HG03460 (cell line): Measurements from ENCODE around the gene CANT1.
"Not testable (repeated sequence)": the region's sequence is repeated elsewhere in the genome, so short reads cannot be mapped to it uniquely, and the experiment has no call there.

Experiments used
- ATAC-seq: cut with Tn5 transposase; IDR thresholded peaks from one replicate; pipeline ENCODE4 v1.9.1; 2021; ENCODE audit not compliant: unreplicated experiment

Gene CANT1

GRCh38 chr17:78962984-78963348 lies 46.6 kb downstream of the CANT1 start:
- not testable (repeated sequence) for ATAC-seq

GRCh38 chr17:78962345-78962983 lies 47.1 kb downstream of the CANT1 start:
- ATAC-seq: no peak

- ATAC-seq: no peak
These were observed 48.0 kb downstream of the CANT1 start for GRCh38 chr17:78961571-78961970.

GRCh38 chr17:78960928-78961327 lies 48.6 kb downstream of the CANT1 start:
- no peak for ATAC-seq

GRCh38 chr17:78959803-78960202 lies 49.8 kb downstream of the CANT1 start:
- no peak for ATAC-seq

- ATAC-seq: no peak
These were observed 50.9 kb downstream of the CANT1 start for GRCh38 chr17:78958641-78959127.

GRCh38 chr17:78957128-78957527 lies 52.4 kb downstream of the CANT1 start:
- ATAC-seq: no peak

DNA sequence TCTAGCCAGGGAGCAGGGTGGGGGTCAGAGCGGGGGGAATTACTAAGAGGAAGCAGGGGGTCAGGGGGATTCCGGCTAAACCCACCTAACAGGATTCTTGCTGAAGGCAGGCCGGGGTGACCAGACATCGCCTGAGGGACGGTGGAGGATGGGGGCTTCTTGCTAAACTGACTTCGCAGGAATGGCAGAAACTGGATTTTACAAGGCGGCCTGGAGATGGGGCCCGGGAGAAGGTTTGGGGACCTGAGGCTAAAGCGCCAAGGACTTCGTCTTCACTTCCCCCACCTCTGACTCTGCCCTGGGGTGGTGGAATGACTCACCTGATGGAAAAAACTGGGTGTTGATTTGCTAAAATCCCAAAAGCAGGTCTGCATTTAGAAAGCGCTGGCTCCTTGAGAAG lies 53.3 kb downstream of the CANT1 start:
- ATAC-seq: no peak

GRCh38 chr17:78954684-78955083 lies 54.9 kb downstream of the CANT1 start:
- no peak for ATAC-seq

GRCh38 chr17:78953356-78954350 lies 55.9 kb downstream of the CANT1 start:
- ATAC-seq: no peak

DNA sequence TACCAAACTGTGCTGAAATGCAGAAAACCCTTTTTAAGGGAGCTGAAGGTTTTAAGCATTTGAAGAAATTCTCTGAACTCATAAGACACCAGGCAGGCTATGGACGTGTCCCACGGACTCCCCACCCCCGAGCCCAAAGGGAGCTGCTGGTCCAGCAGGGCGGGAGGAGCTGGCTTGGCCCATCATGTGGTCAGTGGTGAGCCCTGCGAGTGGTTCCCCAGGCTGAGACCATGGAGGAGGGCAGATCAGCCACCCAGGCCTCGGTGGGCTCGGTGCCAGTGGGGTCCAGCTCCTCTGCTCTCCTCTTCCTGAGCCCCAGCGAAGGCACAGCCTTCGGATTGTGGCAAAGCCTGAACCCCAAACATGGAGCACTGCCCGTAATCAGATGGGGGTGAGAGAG lies 56.9 kb downstream of the CANT1 start:
- ATAC-seq: no peak

DNA sequence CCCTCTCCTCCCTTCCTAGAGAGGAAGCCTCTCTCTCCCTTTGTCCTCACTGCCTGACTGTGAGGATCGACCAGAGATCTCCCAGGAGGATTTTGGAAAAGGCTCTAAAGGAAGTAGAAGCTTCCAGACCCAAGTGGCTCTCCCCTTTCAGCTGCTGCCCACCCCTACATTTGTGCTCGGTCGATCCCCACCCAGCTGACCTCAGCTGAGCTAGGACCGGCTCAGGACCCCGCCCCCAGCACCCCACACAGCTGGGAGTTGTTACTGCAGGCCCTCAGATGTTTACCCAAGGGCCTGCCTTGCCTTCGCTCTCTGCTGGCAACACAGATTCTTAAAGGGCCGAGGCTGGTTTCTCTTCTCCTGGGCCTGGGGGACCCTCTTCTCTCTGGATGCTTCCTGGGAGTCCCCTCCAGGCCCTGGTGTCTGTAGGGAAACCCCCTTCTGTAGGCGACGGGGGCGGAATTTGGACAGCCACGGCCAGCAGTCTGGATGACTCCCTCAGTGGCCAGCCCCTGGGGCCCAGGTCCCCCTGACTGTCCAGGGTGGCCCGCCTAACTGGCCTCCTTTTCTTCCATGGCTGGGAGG lies 57.5 kb downstream of the CANT1 start:
- no peak for ATAC-seq

- ATAC-seq: no peak
These were observed 58.7 kb downstream of the CANT1 start for GRCh38 chr17:78950870-78951269.

DNA sequence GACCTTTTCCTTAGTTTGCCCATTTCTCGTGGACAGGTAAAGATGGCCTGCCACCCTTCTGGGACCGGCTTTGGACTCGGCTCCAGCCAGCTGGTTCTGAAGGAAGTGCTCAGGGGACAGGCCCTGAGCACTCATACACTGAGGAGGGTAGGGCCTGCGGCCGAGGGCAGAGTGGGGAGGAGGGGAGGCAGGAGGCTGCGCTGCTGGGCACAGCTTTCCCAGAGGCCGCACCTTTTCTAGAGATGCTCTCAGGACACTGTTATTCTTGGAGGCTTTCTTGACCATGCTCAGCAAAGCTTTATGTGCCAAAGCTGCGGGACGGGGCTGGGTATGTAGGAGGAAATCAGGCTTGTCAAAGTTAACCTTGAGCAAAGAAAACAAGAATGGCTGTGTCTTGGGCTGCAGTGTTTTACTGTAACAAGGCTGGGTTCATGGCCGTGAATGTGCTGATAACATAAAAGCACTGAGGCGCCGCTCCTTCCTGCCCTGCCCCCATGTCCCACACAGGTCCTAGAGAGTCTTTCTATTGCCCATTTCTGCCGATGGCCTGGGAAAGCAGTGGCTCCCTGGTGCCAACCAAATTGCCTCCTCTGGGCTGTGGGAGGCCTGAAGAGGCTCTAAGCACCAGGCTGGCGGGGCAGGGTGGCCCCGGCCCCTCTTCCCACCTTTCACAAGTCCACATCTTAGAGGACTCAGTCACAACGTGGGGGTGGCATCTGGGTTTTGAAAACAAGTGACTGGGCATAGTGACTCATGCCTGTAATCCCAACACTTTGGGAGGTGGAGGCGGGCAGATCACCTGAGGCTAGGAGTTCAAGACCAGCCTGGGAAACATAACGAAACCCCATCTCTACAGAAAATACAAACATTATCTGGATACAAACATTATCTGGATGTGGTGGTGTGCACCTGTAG lies 62.1 kb downstream of the CANT1 start:
- ATAC-seq: no peak

DNA sequence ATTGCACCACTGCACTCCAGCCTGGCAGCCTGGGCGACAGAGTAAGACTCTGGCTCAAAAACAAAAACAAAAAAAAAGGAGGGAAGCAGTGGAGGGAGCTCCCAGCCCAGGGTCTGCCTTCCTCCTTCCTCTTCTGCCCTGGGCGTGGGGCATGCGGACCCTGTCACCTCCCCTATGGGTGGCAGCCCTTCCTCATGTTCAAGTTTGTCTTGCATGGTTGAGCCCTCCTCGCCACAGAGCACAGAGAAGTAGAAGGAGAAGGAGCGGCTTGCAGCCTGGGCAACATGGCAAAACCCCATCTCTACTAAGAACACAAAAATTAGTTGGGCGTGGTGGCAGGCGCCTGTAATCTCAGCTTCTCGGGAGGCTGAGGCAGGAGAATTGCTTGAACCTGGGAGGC lies 62.9 kb downstream of the CANT1 start:
- ATAC-seq: no peak

GRCh38 chr17:78946131-78946530 lies 63.4 kb downstream of the CANT1 start:
- no peak for ATAC-seq

DNA sequence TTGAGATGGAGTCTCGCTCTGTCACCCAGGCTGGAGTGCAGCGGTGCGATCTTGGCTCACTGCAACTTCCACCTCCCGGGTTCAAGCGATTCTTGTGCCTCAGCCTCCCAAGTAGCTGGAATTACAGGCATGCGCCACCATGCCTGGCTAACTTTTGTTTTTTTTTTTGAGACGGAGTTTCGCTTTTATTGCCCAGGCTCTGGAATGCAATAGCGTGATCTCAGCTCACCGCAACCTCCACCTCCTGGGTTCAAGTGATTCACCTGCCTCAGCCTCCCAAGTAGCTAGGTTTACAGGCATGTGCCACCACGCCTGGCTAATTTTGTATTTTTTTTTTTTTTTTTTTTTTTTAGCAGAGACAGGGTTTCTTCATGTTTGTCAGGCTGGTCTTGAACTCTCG lies 64.1 kb downstream of the CANT1 start:
- not testable (repeated sequence) for ATAC-seq

DNA sequence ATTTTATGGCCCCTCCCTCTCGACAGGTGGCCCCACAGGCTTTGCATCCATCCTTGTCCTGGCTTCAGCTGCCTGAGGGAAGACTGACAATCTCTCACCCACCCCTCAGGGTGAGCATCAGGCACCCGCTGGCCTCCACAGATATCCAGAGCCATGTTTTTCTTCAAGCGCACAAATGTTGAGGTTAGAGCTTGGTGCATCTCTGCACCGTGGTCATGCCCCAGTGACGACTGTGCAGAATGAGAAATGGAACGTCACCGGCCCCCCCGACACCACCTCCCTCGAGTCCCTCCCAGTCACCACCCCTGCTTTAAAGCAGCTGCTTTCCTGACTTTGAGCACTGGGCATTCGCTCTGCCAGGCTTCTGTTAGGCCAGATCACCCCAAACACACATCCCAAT lies 64.6 kb downstream of the CANT1 start:
- no peak for ATAC-seq

DNA sequence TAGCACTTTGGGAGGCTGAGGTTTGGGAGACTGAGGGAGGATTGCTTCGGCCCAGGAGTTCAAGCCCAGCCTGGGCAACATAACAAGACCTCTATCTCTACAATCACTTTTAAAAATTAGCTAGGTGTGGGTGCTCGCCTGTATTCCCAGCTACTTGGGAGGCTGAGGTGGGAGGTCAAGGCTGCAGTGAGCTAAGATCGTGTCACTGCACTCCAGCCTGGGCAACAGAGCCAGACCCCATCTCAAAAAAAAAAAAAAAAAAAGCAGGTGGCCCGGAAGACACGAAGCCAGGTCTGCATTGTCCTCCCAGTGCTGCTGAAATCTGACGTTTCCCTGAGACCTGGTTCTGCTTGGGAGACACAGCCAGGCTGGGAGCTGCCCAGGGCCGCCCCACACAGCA lies 65.5 kb downstream of the CANT1 start:
- ATAC-seq: no peak
